Fibroblast of the conjunctiva (primary cell): ENCODE results near the gene ZFR.
"Not testable (repeated sequence)": the region's sequence is repeated elsewhere in the genome, so short reads cannot be mapped to it uniquely, and the experiment has no call there.

Source experiments
- DNase-seq: peaks from one replicate; pipeline ENCODE4 v3.0.0-alpha.2; 2010; ENCODE audit warnings: low read depth

The ZFR gene

GRCh38 chr5:32406650-32407049 is 37.9 kb downstream of the ZFR start:
- no peak for DNase-seq

GRCh38 chr5:32405507-32405906 is 39.0 kb downstream of the ZFR start:
- DNase-seq = no peak

GRCh38 chr5:32403760-32404159 is 40.8 kb downstream of the ZFR start:
- no peak for DNase-seq

DNA sequence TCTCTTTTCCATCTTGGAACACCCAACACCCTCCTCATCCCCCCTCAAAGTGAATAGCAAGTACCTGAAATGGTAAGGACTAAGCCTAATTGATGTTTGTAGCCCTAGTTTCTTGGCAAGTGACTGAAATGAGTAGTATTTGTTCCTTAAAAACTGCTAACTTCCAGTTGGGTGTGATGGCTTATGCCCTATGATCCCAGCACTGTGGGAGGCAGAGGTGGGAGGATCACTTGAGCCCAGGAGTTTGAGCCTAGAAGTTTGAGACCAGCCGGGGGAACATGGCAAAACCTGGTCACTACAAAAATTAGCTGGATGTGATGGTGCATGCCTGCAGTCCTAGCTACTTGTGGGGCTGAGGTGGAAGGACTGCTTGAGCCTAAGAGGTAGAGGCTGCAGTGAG is 44.1 kb downstream of the ZFR start:
- no peak for DNase-seq

GRCh38 chr5:32398754-32399153 is 45.8 kb downstream of the ZFR start:
- DNase-seq = not testable (repeated sequence)

DNA sequence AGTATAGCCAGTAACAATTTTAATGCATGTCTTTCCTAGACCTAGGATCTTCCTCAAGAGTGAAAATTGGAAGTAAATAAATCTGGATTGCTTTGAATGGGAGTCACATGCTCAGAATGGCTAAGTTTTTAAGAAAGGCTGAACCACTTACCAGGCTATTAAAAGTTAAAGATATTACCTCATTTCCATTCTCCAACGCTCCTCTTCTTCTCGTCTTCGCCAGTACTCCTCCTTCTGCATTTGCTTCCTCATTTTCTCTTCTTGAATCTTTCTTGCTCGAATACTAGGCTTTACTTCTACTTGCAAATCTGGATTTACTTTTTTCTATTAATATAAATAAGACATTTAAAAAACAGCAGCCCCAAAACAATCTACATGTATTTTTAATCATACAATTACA is 49.6 kb downstream of the ZFR start:
- no peak for DNase-seq

DNA sequence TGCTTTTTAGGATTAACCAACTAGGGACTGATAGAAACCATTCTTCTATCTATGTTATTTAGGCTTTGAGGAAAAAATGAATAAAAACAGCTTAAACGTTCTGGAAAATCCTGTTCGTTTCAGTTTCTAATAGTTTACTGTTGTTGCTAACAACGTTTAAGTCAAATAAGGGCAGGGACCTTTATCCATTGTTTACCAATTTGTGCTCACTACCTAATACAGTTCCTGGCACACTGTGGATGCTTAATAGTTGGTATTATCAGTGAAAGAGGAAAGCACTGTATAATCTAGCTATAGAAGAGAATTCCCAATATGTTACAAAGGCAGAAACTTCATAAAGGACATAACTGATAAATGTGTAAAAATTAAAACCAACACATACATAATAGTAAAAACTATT is 52.5 kb downstream of the ZFR start:
- DNase-seq = no peak

- peak; percentile 97 for DNase-seq
These were observed 53.5 kb downstream of the ZFR start for GRCh38 chr5:32390819-32391591.

GRCh38 chr5:32388432-32389129 is 56.0 kb downstream of the ZFR start:
- DNase-seq = peak; percentile 43

- no peak for DNase-seq
These were observed 56.7 kb downstream of the ZFR start for GRCh38 chr5:32387841-32388240.

DNA sequence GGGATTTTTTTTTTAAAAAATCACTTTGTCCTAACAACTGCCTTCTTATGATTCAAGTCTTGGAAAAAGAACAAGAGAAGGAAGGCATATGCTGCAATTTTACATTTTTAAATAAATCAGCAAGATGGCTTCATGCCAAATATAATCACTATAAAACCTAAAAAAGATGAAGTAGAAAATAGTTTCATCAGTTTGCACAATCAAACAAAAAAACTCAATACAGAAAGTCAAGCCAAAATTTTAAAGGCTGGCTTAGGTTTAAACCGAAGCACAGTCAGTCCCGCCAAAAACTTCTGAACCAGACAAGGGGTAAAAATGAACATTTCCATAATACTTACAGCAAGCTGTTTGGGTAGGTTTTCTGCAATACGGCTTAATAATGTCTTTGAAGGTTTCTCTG is 57.3 kb downstream of the ZFR start:
- peak; percentile 39 for DNase-seq

DNA sequence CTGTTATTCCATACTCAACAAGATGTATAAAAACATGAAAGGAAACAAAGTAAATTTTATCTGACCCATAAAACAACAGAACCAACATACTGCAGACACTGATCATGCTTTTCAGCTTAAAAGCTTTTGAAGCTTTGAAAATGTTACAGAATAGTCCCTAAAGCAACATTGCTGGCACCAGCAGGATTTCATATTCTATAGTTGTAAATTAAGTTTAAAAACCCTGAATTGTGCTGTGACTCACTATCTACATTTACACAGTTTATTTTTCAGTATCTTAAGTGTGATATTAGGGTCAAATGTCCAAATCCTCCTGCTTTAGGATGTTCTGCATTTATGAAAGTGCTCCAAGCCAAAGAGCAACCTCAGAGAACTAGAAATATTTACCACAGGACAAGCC is 59.9 kb downstream of the ZFR start:
- DNase-seq = no peak

DNA sequence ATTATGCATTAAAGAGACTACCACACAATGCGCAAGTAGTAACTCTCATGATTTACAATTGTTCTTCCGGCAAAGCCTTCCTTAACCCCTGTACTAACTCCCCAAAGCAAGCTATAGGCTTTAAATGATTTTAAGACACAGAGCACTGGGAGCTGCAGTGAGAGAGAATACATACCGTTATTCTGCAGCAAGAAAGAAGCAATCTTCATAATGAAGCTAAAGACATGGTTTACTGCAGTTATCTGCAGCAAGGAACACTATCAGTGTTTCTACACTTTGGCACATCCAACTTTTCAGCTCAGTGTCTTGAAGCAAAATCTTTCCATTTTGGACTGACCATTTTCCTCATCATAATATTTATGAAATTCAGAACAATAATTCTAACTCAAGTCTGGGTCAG is 61.0 kb downstream of the ZFR start:
- no peak for DNase-seq

- DNase-seq = no peak
These were observed 61.5 kb downstream of the ZFR start for GRCh38 chr5:32383065-32383464.

DNA sequence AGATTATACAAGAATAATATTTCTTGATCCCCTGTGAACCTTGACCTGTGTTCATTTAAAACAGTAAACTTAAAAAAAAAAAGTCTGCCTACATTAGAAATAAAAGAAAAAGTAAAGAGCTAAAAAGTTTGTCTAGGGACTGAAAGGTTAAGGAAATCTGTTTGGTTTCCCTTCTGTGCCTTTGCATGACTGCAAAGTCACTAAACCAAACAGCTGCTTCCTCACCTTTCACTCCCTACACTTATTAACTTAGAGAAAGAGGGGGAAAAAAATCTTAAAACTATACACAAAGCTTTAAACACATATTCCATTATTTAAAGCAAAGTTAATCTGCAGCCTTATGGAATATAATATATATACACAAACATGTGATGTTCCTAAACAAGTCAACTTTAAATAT is 65.1 kb downstream of the ZFR start:
- no peak for DNase-seq

GRCh38 chr5:32378966-32379365 is 65.6 kb downstream of the ZFR start:
- DNase-seq = no peak

- DNase-seq = no peak
These were observed 74.9 kb downstream of the ZFR start for GRCh38 chr5:32369542-32370155.

DNA sequence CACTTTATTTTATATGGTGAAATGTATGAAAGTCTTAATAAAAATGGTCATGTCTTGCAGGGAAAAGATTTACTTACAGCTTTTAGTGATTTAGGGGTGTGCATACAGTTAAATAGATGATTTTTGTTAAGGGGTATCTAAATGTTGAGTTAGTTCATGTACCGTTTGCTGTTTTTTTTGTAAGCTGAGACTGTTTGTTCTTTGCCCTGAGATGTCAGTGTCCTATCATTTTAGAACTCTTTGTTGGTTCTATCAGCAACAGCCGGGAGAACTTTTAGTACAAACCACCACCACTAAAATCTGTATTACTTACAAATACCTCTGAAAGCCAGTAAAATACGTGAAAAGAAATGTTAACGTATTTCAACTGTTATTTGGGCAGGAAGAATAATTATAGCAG is 75.5 kb downstream of the ZFR start:
- no peak for DNase-seq

DNA sequence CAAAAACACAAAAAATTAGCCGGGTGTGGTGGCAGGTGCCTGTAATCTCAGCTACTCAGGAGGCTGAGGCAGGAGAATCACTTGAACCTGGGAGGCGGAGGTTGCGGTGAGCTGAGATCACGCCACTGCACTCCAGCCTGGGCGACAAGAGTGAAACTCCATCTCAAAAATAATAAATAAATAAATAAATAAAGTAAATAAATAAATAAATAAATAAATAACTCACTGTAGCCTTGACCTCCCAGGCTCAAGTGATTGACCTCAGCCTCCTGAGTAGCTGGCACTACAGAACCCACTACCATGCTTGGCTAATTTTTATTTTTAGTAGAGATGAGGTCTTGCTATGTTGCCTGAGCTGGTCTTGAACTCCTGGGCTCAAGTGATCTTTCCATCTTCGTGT is 77.3 kb downstream of the ZFR start:
- DNase-seq = not testable (repeated sequence)

GRCh38 chr5:32365623-32366022 is 78.9 kb downstream of the ZFR start:
- no peak for DNase-seq

GRCh38 chr5:32363030-32363429 is 81.5 kb downstream of the ZFR start:
- no peak for DNase-seq

DNA sequence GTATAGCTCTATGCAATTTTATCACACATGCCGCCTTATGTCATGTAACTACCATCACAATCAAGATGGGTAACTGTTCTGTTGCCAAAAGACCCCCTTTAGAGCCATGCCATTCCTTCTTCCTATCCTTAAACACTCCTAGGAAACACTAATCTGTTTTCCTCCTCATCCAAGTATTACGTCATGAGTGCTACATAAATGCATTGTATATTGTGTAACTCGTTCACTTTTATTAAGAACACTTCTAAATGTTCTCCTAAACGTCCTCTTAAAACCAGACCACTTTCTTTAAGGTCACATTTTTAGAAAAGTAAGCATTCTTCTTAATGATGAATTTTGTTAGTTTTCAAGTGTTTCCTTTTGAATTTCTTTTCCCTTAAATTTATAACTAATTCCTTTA is 82.0 kb downstream of the ZFR start:
- DNase-seq = no peak

GRCh38 chr5:32360906-32361305 is 83.6 kb downstream of the ZFR start:
- no peak for DNase-seq
